ENCODE measurements around the gene GRIP1.

Gene GRIP1

GRCh38 chr12:66693901-66694513 is 15.1 kb upstream of the GRIP1 start:
- no peak for DNase-seq

GRCh38 chr12:66692986-66693385 is 14.1 kb upstream of the GRIP1 start:
- no peak for DNase-seq

- no peak for DNase-seq
These were observed 13.3 kb upstream of the GRIP1 start for GRCh38 chr12:66692170-66692569.

GRCh38 chr12:66688846-66689439 is 10.1 kb upstream of the GRIP1 start:
- peak; percentile 63 for DNase-seq

- no peak for DNase-seq
These were observed 5.3 kb upstream of the GRIP1 start for GRCh38 chr12:66684222-66684621.

GRCh38 chr12:66683822-66684221 is 4.9 kb upstream of the GRIP1 start:
- no peak for DNase-seq

- DNase-seq, result no peak
These were observed 4.2 kb upstream of the GRIP1 start for GRCh38 chr12:66683073-66683472.

GRCh38 chr12:66679461-66680084 is 697 bp upstream of the GRIP1 start:
- no peak for DNase-seq

GRCh38 chr12:66676241-66676640 is 2.6 kb downstream of the GRIP1 start:
- DNase-seq, result no peak

- DNase-seq, result no peak
These were observed 4.3 kb downstream of the GRIP1 start for GRCh38 chr12:66674495-66675122.

GRCh38 chr12:66669541-66669940 is 9.3 kb downstream of the GRIP1 start:
- no peak for DNase-seq

GRCh38 chr12:66668311-66668710 is 10.6 kb downstream of the GRIP1 start:
- DNase-seq, result no peak

GRCh38 chr12:66667906-66668305 is 11.0 kb downstream of the GRIP1 start:
- no peak for DNase-seq

GRCh38 chr12:66666481-66666880 is 12.4 kb downstream of the GRIP1 start:
- no peak for DNase-seq

- no peak for DNase-seq
These were observed 13.4 kb downstream of the GRIP1 start for GRCh38 chr12:66665435-66665985.

- no peak for DNase-seq
These were observed 14.8 kb downstream of the GRIP1 start for GRCh38 chr12:66664076-66664475.

GRCh38 chr12:66663611-66664010 is 15.3 kb downstream of the GRIP1 start:
- no peak for DNase-seq

- no peak for DNase-seq
These were observed 16.1 kb downstream of the GRIP1 start for GRCh38 chr12:66662729-66663128.

- DNase-seq, result no peak
These were observed 16.7 kb downstream of the GRIP1 start for GRCh38 chr12:66662179-66662578.

- DNase-seq, result no peak
These were observed 17.5 kb downstream of the GRIP1 start for GRCh38 chr12:66661357-66661756.

GRCh38 chr12:66653796-66654195 is 25.1 kb downstream of the GRIP1 start:
- no peak for DNase-seq

- DNase-seq, result no peak
These were observed 30.7 kb downstream of the GRIP1 start for GRCh38 chr12:66648033-66648735.

GRCh38 chr12:66647034-66647691 is 31.7 kb downstream of the GRIP1 start:
- no peak for DNase-seq
